ENCODE measurements around the gene GNAS. TPM values are rescaled to one million over a fixed set of nuclear protein-coding genes. Genes with fewer than 3 reads are reported as not detected.
"Not testable (repeated sequence)": the region's sequence is repeated elsewhere in the genome, so short reads cannot be mapped to it uniquely, and the experiment has no call there.

Gene GNAS
- total RNA-seq, 1 donor from 2014 or later = 1,173 TPM

DNA sequence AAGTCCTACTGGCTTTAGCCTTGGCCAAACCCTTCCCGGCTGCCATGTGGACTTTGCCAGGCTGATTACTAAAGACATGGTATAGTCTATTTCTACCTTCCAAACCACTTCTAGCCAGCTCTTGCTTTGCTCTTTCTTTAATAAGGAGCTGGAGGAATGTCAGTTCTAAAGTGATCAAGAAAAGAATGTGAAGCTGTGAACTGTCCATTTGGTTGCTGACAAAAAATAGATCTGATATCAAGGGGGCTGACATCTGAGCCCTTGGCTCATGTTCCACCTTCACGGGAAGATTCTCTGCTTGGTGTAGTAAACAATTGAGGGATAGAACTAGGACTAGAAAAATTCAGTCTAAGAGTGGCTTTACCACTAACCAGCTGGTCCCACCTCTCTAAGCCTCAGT, 24.4 kb upstream of the GNAS start:
- TF ChIP-seq, protein P1, sequence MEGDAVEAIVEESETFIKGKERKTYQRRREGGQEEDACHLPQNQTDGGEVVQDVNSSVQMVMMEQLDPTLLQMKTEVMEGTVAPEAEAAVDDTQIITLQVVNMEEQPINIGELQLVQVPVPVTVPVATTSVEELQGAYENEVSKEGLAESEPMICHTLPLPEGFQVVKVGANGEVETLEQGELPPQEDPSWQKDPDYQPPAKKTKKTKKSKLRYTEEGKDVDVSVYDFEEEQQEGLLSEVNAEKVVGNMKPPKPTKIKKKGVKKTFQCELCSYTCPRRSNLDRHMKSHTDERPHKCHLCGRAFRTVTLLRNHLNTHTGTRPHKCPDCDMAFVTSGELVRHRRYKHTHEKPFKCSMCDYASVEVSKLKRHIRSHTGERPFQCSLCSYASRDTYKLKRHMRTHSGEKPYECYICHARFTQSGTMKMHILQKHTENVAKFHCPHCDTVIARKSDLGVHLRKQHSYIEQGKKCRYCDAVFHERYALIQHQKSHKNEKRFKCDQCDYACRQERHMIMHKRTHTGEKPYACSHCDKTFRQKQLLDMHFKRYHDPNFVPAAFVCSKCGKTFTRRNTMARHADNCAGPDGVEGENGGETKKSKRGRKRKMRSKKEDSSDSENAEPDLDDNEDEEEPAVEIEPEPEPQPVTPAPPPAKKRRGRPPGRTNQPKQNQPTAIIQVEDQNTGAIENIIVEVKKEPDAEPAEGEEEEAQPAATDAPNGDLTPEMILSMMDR (IDR thresholded peaks at IDR 0.05) = no peak
- Mint-ChIP-seq H3K36me3 (ENCODE audit: unreplicated experiment) (no peaks in the 10 kb centered on the region), H3K27me3 (ENCODE audit: unreplicated experiment) (peaks cover 8% of the 10 kb centered on the region), H3K4me3 (ENCODE audit: unreplicated experiment) (no peak overlapping the region), H3K4me1 (ENCODE audit: unreplicated experiment) (peaks cover 12% of the 10 kb centered on the region), H3K9me3 (ENCODE audit: unreplicated experiment) (peaks cover 7% of the 10 kb centered on the region), H3K27ac (ENCODE audit: unreplicated experiment) (no peak overlapping the region)
- DNase-seq (ENCODE audit: extremely low spot score, unreplicated experiment) = no peak

DNA sequence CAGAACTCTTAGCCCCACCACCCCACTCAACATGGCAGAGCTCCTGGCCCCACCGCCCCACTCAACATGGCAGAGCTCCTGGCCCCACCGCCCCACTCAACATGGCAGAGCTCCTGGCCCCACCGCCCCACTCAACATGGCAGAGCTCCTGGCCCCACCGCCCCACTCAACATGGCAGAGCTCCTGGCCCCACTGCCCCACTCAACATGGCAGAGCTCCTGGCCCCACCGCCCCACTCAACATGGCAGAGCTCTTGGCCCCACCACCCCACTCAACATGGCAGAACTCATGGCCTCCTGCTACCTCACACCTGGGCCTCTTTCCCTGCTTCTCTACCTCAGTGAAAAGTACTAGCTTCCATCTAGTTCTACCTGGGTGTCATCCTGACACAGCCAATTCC, 23.7 kb upstream of the GNAS start:
- not testable (repeated sequence) for DNase-seq (ENCODE audit: extremely low spot score, unreplicated experiment); H3K36me3 Mint-ChIP-seq (ENCODE audit: unreplicated experiment); H3K4me3 Mint-ChIP-seq (ENCODE audit: unreplicated experiment); H3K9me3 Mint-ChIP-seq (ENCODE audit: unreplicated experiment)
- H3K4me1 Mint-ChIP-seq (ENCODE audit: unreplicated experiment) = peaks cover 12% of the 10 kb centered on the region
- peaks cover 15% of the 10 kb centered on the region for H3K27me3 Mint-ChIP-seq (ENCODE audit: unreplicated experiment)
- peak overlapping the region; percentile 85 for H3K27ac Mint-ChIP-seq (ENCODE audit: unreplicated experiment)

DNA sequence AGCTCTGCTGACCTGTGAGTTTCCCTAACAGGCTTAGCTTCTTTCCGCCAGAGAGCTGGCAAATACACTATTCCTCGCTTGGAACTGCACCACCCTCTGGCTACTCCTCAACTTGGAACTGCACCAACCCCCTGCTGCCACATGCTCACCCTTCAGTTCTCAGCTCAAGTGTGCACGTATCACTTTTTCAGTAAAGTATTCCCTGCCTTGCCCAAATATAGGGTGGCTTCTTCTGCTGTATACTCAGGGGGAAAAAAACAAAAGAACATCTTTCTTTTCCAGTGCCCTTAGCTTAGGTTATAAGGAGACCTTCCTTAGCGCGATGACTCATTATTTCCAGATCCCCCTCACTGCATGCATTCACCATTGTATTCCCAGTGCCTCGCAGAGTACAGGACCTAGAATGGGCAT, 23.0 kb upstream of the GNAS start:
- TF ChIP-seq, protein P1 (IDR thresholded peaks at IDR 0.05) = peak; percentile 16
- H3K36me3 Mint-ChIP-seq (ENCODE audit: unreplicated experiment) = peaks cover 4% of the 10 kb centered on the region
- H3K9me3 Mint-ChIP-seq (ENCODE audit: unreplicated experiment) = peaks cover 7% of the 10 kb centered on the region
- H3K4me1 Mint-ChIP-seq (ENCODE audit: unreplicated experiment) = peaks cover 12% of the 10 kb centered on the region
- peak overlapping the region; percentile 85 for H3K27ac Mint-ChIP-seq (ENCODE audit: unreplicated experiment)
- no peak overlapping the region for H3K4me3 Mint-ChIP-seq (ENCODE audit: unreplicated experiment)
- no peak for DNase-seq (ENCODE audit: extremely low spot score, unreplicated experiment)
- peaks cover 22% of the 10 kb centered on the region for H3K27me3 Mint-ChIP-seq (ENCODE audit: unreplicated experiment)

DNA sequence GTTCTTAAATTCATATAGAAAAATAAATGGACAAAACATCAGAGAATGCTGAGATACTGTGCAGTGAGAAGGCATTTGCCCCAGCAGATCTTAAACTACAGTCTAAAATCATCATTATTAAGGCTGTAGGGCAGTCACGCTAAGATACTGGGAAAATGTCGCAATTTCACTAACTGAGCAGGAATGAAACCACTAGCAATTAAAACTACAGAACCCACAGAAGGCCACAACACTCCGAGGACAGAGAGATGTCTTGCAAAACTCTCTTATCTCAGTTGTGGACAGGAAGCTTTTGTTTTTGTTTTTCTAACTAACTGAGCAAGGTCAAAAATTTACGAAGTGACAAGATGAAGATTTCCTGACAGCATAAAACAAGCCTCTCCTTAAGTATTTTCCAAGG, 20.1 kb upstream of the GNAS start:
- TF ChIP-seq, protein P1 (IDR thresholded peaks at IDR 0.05) = no peak
- peaks cover 26% of the 10 kb centered on the region for H3K27me3 Mint-ChIP-seq (ENCODE audit: unreplicated experiment)
- H3K27ac Mint-ChIP-seq (ENCODE audit: unreplicated experiment) = no peak overlapping the region
- H3K4me1 Mint-ChIP-seq (ENCODE audit: unreplicated experiment) = peaks cover 12% of the 10 kb centered on the region
- H3K4me3 Mint-ChIP-seq (ENCODE audit: unreplicated experiment) = no peak overlapping the region
- no peak for DNase-seq (ENCODE audit: extremely low spot score, unreplicated experiment)
- H3K9me3 Mint-ChIP-seq (ENCODE audit: unreplicated experiment) = peaks cover 7% of the 10 kb centered on the region
- peaks cover 4% of the 10 kb centered on the region for H3K36me3 Mint-ChIP-seq (ENCODE audit: unreplicated experiment)

DNA sequence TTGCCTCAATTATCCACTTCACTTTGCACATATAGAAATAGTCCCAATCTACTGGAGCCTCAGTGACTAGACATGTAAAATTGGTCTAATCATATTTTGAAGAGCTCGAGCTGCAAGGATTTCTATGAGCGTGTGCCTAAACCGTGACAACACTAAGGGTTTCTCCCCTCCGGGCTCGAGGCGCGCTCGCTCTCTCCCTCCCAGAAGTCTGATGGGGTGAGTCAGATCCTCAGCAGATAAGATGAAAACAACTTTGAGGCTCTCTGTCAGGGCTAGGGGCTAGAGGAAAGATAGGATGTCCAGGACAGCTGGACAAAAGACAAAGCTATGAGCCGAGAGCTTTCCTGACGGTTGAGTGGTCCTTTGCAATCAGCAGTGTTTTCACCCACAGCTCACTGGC, 18.6 kb upstream of the GNAS start:
- H3K27ac Mint-ChIP-seq (ENCODE audit: unreplicated experiment) = no peak overlapping the region
- TF ChIP-seq, protein P1 (IDR thresholded peaks at IDR 0.05) = no peak
- H3K9me3 Mint-ChIP-seq (ENCODE audit: unreplicated experiment) = peaks cover 7% of the 10 kb centered on the region
- no peak overlapping the region for H3K4me3 Mint-ChIP-seq (ENCODE audit: unreplicated experiment)
- peaks cover 26% of the 10 kb centered on the region for H3K27me3 Mint-ChIP-seq (ENCODE audit: unreplicated experiment)
- peaks cover 12% of the 10 kb centered on the region for H3K4me1 Mint-ChIP-seq (ENCODE audit: unreplicated experiment)
- peaks cover 4% of the 10 kb centered on the region for H3K36me3 Mint-ChIP-seq (ENCODE audit: unreplicated experiment)
- no peak for DNase-seq (ENCODE audit: extremely low spot score, unreplicated experiment)

DNA sequence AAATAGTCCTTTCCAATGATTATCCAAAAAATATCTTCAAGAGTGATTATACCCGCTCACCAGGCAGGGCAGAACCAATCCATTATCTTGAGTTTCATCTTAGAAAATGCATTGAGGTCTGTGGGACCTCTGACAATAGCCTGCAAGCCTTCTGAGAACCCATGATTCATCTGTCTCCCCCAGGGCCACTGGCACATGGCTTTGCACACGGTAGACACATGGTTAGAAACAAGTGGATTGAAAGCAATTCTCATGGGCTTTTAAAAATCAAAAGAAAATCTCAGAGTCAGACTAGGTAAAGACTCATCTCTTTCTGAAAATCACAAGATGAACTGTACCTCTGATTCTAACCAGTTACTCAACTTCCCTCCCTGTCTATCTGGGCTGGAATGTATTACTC, 17.3 kb upstream of the GNAS start:
- Mint-ChIP-seq H3K27me3 (ENCODE audit: unreplicated experiment) (peaks cover 37% of the 10 kb centered on the region), H3K4me1 (ENCODE audit: unreplicated experiment) (peaks cover 11% of the 10 kb centered on the region), H3K27ac (ENCODE audit: unreplicated experiment) (no peak overlapping the region), H3K36me3 (ENCODE audit: unreplicated experiment) (peaks cover 6% of the 10 kb centered on the region), H3K9me3 (ENCODE audit: unreplicated experiment) (peaks cover 3% of the 10 kb centered on the region), H3K4me3 (ENCODE audit: unreplicated experiment) (no peak overlapping the region)
- no peak for DNase-seq (ENCODE audit: extremely low spot score, unreplicated experiment)
- TF ChIP-seq, protein P1 (IDR thresholded peaks at IDR 0.05) = no peak
